GM10248 (cell line): ENCODE measurements around the gene BST1.
"Not testable (repeated sequence)": the region's sequence is repeated elsewhere in the genome, so short reads cannot be mapped to it uniquely, and the experiment has no call there.

Experiments
- CTCF ChIA-PET: fragments of 300-600 bp; sonication (Branson Sonifier 250); formaldehyde crosslinking; extraction: SDS; loops from one replicate; lab custom pipeline; 2021; ENCODE audit warnings: antibody characterized with exemption; lab: Yijun Ruan, JAX
- POLR2A ChIA-PET: fragments of 350-650 bp; sonication (Branson Sonifier 250); formaldehyde crosslinking; extraction: SDS; loops from one replicate; lab custom pipeline; 2020; ENCODE audit warnings: antibody characterized with exemption; lab: Yijun Ruan, JAX
- DNase-seq: peaks from one replicate; pipeline ENCODE4 v3.0.0; 2012; ENCODE audit errors: extremely low spot score
- TF ChIP-seq, protein P1 (sequence below): IDR thresholded peaks from 2 replicates; pipeline ENCODE4 v1.5.1; 2012; ENCODE audit warnings: mild to moderate bottlenecking, low read depth; ENCODE audit errors: extremely low read depth, missing control alignments, control extremely low read depth

The BST1 gene

DNA sequence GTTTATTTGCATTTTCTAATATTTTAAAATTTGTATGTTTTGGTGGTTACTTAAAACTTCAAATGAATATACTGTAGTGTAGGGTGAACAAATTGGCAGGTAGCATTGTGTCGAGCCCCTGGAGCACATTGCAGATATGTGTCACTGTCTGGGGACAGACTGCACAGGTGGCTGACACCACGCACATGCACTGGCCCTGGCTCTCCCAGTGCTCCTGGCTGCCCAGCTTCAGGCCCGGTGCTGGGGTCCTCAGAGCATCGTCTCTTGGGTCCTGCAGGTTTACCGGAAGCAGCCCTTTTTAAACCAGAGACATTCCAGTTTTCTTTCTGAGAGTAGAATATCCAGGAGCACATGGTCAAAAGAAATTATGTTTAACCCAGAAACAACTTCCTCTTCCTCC lies 15.6 kb downstream of the BST1 start:
- TF ChIP-seq, protein P1, sequence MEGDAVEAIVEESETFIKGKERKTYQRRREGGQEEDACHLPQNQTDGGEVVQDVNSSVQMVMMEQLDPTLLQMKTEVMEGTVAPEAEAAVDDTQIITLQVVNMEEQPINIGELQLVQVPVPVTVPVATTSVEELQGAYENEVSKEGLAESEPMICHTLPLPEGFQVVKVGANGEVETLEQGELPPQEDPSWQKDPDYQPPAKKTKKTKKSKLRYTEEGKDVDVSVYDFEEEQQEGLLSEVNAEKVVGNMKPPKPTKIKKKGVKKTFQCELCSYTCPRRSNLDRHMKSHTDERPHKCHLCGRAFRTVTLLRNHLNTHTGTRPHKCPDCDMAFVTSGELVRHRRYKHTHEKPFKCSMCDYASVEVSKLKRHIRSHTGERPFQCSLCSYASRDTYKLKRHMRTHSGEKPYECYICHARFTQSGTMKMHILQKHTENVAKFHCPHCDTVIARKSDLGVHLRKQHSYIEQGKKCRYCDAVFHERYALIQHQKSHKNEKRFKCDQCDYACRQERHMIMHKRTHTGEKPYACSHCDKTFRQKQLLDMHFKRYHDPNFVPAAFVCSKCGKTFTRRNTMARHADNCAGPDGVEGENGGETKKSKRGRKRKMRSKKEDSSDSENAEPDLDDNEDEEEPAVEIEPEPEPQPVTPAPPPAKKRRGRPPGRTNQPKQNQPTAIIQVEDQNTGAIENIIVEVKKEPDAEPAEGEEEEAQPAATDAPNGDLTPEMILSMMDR, result no peak
- DNase-seq, result no peak
- CTCF ChIA-PET, result interaction anchor here (1.1 to 1.2 kb wide), 2 partner anchors 11 to 238 kb away, joined by 3 to 4 read pairs; no protein-coding TSS in a partner anchor
- POLR2A ChIA-PET, result no interaction called here

DNA sequence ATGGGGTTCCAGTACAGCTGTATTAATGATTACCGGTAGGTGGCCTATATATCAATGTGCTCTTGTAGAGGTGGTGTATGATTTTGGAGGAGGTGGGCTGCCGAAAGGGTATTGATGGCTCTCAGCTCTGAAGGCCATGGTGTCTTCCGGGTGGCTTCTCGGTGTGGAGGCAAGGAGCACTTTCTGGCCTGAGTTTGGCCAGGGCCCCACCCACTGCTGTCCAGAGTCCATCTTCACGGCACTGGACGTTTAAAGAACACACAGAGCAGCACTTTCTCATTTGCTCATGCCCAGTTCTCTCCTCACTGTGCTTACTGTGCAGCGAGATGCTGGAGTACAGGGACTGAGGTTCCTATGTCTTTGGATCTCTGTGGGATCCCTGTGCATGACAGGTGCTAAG lies 16.1 kb downstream of the BST1 start:
- CTCF ChIA-PET, result interaction anchor here (2.3 to 2.5 kb wide), 2 partner anchors 12 to 237 kb away, joined by 6 to 9 read pairs; no protein-coding TSS in a partner anchor
- POLR2A ChIA-PET, result no interaction called here
- no peak for DNase-seq
- TF ChIP-seq, protein P1, result no peak

DNA sequence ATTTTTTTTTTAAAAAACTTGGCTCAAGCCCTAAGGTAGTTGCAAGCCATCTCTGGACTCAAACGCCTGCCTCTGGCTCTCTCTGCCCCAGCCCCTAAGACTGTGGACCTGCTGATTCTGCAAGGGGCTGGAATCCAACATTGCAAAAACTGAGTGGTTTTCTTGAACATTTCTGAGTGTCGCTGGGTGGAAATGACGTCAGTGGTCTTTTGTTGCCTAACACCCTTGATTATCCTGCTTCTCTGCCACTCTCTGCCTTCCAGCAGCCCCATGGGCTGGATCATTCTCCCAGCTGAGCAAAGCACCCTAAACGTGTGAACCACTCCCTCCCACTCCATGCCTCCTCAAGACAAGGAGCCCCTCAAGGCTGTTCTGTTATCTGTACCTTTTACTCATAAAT lies 16.6 kb downstream of the BST1 start:
- TF ChIP-seq, protein P1, result no peak
- no peak for DNase-seq
- ChIA-PET CTCF (interaction anchor here (2.3 to 2.5 kb wide), 2 partner anchors 11 to 236 kb away, joined by 6 to 9 read pairs; no protein-coding TSS in a partner anchor), POLR2A (no interaction called here)

- TF ChIP-seq, protein P1, result no peak
- DNase-seq, result no peak
- CTCF ChIA-PET, result interaction anchor here (1.2 to 2.5 kb wide), 5 partner anchors 9 to 235 kb away, joined by 4 to 9 read pairs (median 5); no protein-coding TSS in a partner anchor
- POLR2A ChIA-PET, result interaction anchor here (0.7 kb wide), 1 partner anchor 202 kb away, joined by 4 read pairs; no protein-coding TSS in a partner anchor
These were observed 18.0 kb downstream of the BST1 start for GRCh38 chr4:15720851-15721250.

DNA sequence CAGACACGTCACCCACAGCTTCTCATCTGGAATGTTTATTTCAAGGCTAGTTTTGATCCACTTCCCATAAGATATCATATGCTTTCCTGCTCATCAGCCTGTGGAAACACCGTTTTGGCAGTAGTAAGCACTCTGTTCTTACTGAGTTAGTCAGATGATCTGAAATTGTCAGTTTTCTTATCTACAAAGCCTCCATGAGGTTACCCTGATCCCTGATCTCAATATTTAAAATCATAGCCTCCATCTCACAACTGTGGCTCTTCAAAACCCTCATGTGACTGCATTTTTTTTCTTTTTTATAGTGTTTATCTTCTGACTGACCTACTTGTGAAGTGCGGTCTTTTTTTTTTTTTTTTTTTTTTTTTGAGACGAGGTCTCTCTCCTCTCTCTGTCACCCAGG lies 22.7 kb downstream of the BST1 start:
- ChIA-PET CTCF (no interaction called here), POLR2A (no interaction called here)
- TF ChIP-seq, protein P1, result no peak

DNA sequence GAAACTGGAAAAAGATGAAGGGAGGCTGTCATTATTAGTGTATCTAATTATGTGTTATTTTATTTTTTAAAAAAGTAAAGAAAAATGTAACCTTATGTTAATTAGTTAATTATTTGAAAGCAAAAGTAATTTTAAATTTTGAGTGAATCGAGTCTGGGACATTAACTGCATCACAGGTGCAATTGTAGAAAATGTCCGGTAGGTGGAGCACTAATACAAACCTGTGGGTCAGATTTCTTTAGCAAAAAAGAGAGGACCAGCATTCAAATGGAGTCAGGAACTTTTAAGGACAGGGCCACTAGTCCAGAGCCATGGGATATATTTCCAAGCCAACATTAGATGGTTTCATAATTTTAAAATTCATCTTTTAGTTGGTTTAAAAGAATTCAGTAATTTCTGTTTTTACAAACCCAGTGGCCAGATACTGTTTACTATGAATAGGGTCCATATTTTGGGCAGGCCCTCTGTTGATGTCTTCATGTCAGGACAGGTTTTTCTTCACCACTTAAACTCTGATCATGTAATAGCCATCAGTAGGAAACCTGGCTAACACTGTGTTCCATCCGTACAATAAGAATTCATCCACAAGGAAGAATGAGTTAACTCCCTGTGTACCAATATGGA lies 27.2 kb downstream of the BST1 start:
- ChIA-PET POLR2A (no interaction called here), CTCF (interaction anchor here (1.1 to 2.4 kb wide), 10 partner anchors 10 to 535 kb away, joined by 3 to 11 read pairs (median 4); no protein-coding TSS in a partner anchor)
- TF ChIP-seq, protein P1, result peak; percentile 71
- peak; percentile 64 for DNase-seq

More for the DNA sequence above, 22.7 kb downstream of the BST1 start:
- no peak for DNase-seq

DNA sequence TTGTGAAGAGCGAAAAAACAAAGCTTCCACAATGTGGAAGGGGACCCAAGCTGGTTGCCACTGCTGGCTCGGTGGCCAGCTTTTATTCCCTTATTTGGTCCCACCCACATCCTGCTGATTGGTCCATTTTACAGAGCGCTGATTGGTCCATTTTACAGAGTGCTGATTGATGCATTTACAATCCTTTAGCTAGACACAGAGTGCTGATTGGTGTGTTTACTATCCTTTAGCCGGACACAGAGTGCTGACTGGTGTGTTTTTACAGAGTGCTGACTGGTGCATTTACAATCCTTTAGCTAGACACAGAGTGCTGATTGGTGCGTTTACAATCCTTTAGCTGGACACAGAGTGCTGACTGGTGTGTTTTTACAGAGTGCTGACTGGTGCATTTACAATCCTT lies 30.2 kb downstream of the BST1 start:
- POLR2A ChIA-PET, DNase-seq: not testable (repeated sequence)
- CTCF ChIA-PET, result interaction anchor here (1.0 to 1.9 kb wide), 2 partner anchors 19 to 268 kb away, joined by 3 to 10 read pairs; no protein-coding TSS in a partner anchor
